ENCODE data around the gene LGALS16.

LGALS16 gene

DNA sequence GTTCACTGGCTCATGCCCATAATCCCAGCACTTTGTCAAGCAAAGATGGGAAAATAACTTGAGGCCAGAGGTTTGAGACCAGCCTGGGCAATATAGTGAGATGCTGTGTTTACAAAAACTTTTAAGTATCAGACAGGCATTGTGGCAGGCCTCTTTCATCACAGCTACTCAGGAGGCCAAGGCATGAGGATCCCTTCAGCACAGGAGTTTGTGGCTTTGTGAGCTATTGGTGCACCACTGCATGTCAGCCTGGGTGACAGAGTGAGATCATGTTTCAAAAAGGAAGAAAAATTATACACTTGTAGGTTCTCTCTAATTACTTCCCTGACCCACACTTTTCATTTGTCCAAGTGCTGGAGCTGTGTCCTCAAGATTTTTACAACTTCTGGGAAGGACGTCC lies 37.1 kb downstream of the LGALS16 start:
- in situ Hi-C loops (cut with MboI; ENCODE audit: low sequenced_read_pairs, unreplicated experiment), result no loop called here
- DNase-seq (ENCODE audit: low spot score), result no peak
- TF ChIP-seq CTCF (IDR thresholded peaks at IDR 0.05; ENCODE audit: borderline replicate concordance, control extremely low read depth, extremely low read depth, insufficient read depth, missing control alignments), result no peak

DNA sequence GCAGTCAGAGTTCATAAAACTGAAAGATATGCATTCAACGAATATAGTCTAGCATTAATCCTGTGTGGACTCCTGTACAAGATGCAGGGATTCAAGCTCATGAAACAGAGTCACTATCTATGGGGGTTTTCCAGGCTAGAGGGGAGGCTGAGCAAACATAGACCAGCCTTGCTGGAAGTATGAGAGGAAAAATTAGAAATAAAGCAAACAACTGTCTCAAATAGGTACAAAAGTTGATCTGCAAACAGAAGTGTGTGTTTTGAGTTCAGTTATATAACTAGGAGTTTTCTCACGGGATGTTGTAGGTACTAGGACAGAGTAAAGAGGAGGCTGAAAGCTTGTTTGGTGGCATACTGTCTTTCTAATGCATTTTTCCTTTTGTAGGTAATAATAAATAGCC lies 40.0 kb downstream of the LGALS16 start:
- TF ChIP-seq CTCF (IDR thresholded peaks at IDR 0.05; ENCODE audit: borderline replicate concordance, control extremely low read depth, extremely low read depth, insufficient read depth, missing control alignments), result no peak
- in situ Hi-C loops (cut with MboI; ENCODE audit: low sequenced_read_pairs, unreplicated experiment), result no loop called here
- DNase-seq (ENCODE audit: low spot score), result no peak

DNA sequence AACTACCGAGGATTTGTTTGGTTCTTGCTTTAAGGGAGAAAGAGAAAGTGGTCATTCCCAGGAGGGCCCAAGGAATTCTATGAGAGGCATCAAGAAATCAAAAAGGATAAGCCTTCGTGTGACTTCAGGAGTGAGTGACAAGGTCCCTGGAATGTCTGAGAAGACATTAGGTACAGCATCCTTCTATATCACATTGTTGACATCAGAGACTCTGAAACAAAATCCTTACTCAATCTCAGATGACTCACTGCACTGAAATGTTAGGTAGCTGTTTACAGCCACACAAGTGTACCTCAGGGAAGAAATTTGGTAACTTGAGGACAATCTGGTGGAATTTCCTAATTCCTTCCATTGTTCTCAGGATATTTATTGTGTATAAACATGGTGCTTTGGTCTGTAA lies 40.7 kb downstream of the LGALS16 start:
- no peak for TF ChIP-seq CTCF (IDR thresholded peaks at IDR 0.05; ENCODE audit: borderline replicate concordance, control extremely low read depth, extremely low read depth, insufficient read depth, missing control alignments)
- in situ Hi-C loops (cut with MboI; ENCODE audit: low sequenced_read_pairs, unreplicated experiment), result no loop called here
- no peak for DNase-seq (ENCODE audit: low spot score)

GRCh38 chr19:39698535-39698934 lies 42.8 kb downstream of the LGALS16 start:
- in situ Hi-C loops (cut with MboI; ENCODE audit: low sequenced_read_pairs, unreplicated experiment), result no loop called here
- no peak for TF ChIP-seq CTCF (IDR thresholded peaks at IDR 0.05; ENCODE audit: borderline replicate concordance, control extremely low read depth, extremely low read depth, insufficient read depth, missing control alignments)
- no peak for DNase-seq (ENCODE audit: low spot score)

DNA sequence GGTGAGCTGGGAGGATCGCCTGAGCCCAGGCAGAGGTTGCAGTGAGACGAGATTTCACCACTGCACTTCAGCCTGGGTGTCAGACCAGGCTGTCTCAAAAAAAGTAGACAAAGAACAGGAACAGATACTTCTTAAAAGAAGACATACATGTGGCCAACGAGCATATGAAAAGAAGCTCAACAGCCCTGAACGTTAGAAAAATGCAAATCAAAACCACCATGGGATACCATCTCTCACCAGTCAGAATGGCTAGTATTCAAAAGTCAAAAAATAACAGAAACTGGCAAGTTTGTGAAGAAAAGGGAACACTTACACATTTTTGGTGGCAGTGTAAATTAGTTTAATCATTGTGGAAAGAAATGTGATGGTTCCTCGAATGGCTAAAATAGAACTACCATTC lies 45.6 kb downstream of the LGALS16 start:
- DNase-seq (ENCODE audit: low spot score), result no peak
- in situ Hi-C loops (cut with MboI; ENCODE audit: low sequenced_read_pairs, unreplicated experiment), result no loop called here
- no peak for TF ChIP-seq CTCF (IDR thresholded peaks at IDR 0.05; ENCODE audit: borderline replicate concordance, control extremely low read depth, extremely low read depth, insufficient read depth, missing control alignments)

GRCh38 chr19:39704181-39705044 lies 48.7 kb downstream of the LGALS16 start, which contains the start of gene LGALS14:
Gene LGALS14, plus strand, starts transcription at chr19:39704481. Its CDS starts 48 bp downstream, at chr19:39704529.
- in situ Hi-C loops (cut with MboI; ENCODE audit: low sequenced_read_pairs, unreplicated experiment), result no loop called here
- DNase-seq (ENCODE audit: low spot score), result peak; percentile 28
- TF ChIP-seq CTCF (IDR thresholded peaks at IDR 0.05; ENCODE audit: borderline replicate concordance, control extremely low read depth, extremely low read depth, insufficient read depth, missing control alignments), result no peak
